Measurements from ENCODE around the gene PCDHGA9.
"Not testable (repeated sequence)": the region's sequence is repeated elsewhere in the genome, so short reads cannot be mapped to it uniquely, and the experiment has no call there.

DNA sequence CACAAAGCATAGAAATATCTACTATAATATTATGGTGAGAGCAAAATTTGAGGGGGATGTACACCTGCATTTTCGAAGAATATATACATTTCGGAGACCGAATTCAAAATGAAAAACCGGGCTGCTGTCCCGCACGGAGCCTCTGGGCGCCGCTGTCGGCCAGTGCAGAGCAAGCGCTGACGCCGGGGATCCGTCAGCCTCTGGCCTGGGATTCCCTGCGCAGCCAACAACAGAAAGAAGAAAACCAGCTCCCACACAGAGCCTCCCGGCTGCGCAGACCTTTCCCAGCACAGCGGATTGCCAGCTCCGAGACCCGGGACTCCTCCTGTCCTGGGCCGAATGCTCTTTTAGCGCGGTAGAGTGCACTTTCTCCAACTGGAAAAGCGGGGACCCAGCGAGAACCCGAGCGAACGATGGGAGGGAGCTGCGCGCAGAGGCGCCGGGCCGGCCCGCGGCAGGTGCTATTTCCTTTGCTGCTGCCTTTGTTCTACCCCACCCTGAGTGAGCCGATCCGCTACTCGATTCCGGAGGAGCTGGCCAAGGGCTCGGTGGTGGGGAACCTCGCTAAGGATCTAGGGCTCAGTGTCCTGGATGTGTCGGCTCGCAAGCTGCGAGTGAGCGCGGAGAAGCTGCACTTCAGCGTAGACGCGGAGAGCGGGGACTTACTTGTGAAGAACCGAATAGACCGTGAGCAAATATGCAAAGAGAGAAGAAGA lies 5.4 kb downstream of the PCDHGA9 start, which contains the start of gene PCDHGB6:
- TF ChIP-seq, protein P1, sequence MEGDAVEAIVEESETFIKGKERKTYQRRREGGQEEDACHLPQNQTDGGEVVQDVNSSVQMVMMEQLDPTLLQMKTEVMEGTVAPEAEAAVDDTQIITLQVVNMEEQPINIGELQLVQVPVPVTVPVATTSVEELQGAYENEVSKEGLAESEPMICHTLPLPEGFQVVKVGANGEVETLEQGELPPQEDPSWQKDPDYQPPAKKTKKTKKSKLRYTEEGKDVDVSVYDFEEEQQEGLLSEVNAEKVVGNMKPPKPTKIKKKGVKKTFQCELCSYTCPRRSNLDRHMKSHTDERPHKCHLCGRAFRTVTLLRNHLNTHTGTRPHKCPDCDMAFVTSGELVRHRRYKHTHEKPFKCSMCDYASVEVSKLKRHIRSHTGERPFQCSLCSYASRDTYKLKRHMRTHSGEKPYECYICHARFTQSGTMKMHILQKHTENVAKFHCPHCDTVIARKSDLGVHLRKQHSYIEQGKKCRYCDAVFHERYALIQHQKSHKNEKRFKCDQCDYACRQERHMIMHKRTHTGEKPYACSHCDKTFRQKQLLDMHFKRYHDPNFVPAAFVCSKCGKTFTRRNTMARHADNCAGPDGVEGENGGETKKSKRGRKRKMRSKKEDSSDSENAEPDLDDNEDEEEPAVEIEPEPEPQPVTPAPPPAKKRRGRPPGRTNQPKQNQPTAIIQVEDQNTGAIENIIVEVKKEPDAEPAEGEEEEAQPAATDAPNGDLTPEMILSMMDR (conservative IDR thresholded peaks at IDR 0.05; ENCODE audit: low read depth, low read length) = not testable (repeated sequence)
- not testable (repeated sequence) for TF ChIP-seq EZH2phosphoT487 (IDR thresholded peaks at IDR 0.05; ENCODE audit: borderline replicate concordance, low read length)

Measured in PC-3 (cell line).